Amygdala (tissue), 56 donors: ENCODE results near the gene PRKCZ.

Experiments used
- DNase-seq, 56 donors: peaks; one replicate each; lab custom pipeline; 2025; lab: John Stamatoyannopoulos, UW

Gene PRKCZ

DNA sequence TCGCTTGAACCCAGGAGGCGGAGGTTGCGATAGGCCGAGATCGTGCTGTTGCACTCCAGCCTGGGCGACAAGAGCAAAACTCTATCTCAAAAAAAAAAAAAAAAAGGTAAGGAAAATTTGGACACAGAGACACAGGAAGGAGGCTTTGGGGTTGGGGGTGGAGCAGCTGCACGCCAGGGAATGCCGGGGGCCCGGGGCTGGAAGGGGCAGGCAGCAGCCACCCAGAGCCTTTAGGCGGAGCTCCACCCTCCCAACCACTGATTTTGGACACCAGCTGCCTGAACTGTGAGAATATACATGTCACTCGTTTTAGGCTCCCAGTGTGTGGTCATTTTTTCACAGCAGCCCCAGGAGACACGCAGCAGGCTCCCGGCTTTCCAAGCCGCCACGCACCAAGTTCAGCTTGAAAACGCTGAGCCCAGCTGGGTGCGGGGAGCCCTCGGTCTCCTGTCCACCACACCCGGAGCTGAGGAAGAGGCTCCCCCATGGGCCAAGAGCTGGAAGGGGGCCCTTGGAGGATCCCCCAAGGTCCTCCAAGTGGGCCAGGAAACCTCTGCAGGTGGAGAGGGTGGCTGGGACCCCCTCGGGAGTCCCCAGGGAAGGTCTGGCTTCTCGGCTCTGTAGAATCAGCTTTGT is 150.2 kb downstream of the PRKCZ start:
- no peak for DNase-seq

GRCh38 chr1:2201062-2201461 is 150.9 kb downstream of the PRKCZ start:
- no peak for DNase-seq

DNA sequence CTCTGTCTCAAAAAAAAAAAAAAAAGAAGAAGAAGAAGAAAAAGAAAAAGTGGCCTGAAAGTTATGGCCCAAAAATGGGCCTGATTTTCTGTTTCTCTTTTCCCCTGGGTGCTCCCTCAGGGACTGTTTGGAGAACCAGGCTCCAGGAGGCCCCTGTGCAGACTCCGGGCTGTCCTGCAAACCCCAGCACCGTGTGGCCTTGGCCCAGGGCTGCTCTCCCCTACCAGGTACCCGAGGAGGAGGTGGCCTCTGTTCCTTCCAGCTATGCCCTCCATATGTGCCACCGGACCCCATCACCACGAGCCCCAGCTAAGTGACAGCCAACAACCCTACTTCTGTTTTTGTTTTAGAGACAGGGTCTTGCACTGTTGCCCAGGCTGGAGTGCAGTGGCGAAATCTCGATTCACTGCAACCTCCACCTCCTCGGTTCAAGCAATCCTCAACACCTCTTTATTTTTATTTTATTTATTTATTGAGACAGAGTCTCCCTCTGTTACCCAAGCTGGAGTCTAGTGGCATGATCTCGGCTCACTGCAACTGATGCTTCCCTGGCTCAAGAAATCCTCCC is 151.9 kb downstream of the PRKCZ start:
- no peak for DNase-seq

- DNase-seq, result no peak
These were observed 152.8 kb downstream of the PRKCZ start for GRCh38 chr1:2202843-2203601.

GRCh38 chr1:2203671-2204414 is 153.6 kb downstream of the PRKCZ start:
- DNase-seq, result no peak

DNA sequence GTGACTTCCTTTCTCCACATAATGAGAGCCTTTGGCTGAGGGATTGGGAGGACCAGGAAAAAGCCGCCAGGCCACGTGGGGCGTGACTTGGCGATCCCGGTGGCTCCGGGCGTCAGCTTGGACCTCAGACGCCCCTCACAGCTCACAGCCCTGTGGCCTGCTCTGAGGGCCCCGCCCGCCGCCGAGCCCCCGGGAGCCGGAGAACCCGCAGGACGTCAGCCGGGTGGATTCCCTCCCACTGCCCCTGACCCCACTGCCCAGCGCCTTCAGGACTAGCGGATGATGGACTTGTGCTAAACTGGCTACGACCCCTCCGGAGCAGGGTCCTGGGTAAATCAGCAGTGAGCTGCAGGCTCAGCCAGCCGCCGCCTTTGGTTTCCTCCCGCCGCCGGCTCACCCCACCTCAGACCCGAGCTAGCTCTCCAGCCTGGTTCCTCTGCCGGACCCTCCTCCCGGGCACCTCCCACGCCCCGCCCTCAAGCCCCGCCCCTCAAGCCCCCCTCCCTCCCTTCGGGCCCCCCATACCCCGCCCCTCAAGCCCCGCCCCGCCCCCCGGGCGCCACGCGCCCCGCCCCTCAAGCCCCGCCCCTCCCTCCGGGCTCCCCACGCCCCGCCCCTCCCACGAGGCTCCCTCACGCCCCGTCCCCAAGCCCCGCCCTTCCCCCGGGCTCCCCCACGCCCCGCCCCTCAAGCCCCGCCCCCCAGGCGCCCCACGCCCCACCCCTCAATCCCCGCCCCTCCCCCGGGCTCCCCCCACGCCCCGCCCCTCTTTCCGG is 154.4 kb downstream of the PRKCZ start:
- peak in 41 of 56 donors; percentile 54 to 95 (median 83) for DNase-seq

DNA sequence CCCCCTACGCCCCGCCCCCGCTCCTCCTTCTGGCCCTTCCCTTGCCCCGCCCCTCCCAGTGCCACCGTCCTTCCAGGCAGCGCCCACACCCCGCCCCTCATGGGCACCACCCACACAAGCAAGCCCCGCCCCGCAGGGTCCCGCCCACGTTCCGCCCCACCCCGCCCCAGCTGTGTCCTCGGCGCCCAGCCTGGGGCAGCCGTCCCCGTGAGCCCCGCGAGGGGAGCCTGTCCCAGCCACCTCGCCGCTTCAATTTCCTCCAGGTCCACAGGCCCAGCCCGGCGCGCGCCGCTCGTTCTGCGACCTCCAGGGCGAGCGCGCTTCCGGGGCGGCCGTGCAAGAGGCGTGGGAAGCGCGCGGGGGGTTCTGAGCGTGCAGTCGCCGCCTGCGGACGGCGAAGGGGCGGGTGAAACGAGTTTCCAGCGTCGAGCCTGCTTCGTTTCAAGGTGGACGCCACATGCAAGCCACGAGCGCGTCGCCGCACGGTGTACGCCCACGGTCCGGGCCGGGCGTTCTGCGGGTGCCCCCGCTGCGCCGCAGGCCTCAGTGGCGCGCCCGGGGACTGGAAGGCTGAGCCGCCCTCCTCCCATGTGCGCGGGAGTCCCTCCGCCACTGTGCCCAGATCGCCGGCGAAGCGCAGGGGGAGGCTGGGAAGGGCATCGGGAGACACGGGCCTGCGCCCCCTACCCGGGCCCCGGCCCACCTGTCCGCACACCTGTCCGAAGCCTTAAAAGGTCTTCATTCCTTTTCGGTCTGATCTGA is 155.2 kb downstream of the PRKCZ start:
- DNase-seq, result peak in 54 of 56 donors; percentile 53 to 98 (median 91)

GRCh38 chr1:2206813-2207487 is 156.7 kb downstream of the PRKCZ start:
- no peak for DNase-seq

DNA sequence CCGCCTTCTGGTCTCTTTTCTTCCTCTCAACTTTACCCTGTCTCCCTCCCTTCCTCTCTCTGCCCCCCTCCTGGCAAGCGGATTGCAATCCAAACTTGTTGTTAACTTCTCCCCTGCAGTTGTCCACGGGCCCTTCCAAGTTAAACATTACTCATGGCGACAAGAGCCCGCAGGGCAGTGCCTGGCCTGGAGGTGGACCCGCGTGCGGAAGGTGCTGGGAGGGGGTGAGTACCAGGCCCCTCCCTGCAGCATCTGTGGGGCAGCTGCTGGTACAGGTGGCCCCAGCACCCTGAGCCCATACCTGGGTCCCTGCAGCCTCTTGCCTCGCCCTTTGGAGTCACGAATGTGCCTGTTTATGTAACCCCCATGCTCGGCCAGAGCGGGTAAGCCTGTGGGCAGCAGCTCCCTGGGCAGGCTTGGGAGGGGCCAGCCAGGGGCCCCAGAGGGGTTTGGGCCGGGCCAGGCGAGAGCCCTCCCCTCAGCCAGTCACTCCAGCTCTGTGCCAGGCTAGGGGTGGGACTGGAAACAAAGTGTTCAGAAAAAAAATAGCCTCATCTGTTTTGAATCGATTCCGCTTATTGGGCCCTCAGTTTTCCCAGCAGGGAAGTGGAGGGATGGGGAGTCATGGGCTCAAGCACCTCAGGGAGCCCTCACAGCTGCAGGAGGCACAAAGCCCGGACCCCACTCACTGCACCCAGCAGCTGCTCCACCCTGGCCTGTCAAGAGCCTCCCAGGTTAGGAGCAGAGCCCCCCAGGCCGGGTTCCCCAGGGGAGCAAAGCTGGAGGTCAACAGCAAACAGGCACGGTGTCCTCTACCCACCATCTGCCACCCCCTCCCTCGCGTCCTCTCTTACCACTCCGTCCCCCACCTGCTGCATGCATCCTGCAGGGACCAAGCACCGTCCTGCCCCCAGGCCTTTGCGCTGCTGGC is 158.4 kb downstream of the PRKCZ start:
- no peak for DNase-seq

DNA sequence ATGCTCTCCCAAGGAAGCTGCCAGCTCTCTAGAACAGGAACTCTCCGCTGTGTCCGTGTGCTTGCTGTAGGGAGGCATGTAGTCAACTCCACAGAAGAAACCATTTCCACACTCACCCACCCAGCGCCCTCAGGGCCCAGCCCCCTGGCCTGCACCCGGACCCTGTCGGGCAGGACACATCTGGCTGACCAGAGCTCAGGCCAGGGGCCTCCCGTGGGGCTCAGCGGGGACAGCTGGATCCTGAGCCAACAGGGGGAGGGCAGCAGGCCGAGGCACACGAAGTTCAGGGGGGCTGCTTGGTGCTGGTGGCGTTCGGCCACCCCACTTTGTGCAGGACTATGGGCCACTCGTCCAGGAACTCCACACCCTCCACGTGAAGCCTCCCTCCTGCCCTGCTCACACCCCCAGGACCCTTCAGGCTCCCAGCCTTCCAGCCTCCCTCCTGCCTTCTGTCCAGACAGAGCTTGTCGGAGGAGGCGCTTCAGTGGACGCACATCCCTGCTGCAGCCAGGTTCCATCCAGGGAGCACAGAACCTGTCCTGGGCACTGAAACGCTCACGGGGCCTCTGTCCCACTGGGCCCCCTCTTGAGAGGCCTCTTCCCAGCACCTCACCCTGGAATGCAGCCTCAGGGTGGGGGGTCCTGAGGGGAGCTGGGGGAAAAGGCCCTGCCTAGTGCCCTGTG is 159.3 kb downstream of the PRKCZ start:
- DNase-seq, result no peak

DNA sequence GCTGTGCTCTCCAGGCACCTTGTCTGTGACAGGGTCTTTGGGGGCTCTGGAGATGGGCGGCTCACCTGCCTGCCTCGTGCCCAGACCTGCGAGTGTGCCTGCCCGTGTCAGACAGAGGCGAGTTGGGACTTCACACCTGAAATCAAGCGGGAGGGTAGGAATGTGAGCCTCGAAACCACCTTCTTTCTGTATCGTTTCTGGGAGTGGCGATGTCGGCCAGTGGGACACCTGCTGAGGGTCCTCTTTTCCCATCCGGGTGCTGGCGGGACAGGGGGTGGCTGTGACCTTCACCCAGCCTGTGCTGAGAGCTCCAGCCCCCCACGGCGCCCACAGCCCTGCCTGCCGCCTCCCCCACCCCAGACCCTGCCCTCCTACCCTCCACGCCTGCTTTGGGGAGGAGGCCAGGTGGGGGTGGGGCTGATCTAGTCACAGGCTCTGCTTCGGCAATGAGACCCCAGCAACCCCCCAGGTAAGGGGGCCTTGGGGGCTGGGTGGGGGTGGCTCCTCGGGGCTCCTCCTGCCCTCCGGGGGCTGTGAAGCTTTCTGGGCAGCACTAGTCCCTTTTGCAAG is 160.0 kb downstream of the PRKCZ start:
- no peak for DNase-seq

DNA sequence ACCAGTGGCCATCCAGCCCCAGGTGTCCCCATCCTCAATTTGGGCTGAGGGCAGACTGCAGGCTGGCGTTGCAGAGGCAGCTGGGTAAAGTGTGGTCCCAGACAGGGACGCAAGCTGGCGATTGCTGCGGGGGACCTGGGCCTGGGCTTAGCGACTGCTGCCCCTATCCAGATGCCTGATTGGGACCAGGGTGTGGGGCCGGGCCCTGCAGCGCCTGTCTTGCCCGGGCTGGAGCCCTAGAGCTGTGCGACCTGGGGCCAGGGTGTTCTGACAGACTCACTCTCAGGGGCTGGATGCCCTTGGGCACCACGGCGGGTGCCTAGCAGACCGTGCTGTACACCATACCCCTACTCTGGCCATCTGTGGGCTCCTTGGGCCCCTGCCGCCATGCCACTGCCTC is 160.6 kb downstream of the PRKCZ start:
- no peak for DNase-seq

DNA sequence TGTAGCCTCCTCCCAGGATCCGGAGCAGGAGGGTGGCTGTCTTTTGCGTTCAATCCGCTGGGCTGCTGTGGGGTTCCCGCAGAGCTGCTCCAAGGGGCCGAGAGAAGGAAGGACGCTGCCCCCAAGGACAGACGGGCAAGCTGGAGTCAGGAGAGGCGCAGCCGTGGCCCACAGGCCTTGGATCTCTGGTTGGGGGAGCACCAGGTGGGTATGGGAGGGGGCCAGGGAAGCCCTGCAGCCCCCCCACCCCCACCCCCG is 162.0 kb downstream of the PRKCZ start:
- DNase-seq, result no peak

- peak in 52 of 56 donors; percentile 29 to 90 (median 73) for DNase-seq
These were observed 162.6 kb downstream of the PRKCZ start for GRCh38 chr1:2212532-2213491.

DNA sequence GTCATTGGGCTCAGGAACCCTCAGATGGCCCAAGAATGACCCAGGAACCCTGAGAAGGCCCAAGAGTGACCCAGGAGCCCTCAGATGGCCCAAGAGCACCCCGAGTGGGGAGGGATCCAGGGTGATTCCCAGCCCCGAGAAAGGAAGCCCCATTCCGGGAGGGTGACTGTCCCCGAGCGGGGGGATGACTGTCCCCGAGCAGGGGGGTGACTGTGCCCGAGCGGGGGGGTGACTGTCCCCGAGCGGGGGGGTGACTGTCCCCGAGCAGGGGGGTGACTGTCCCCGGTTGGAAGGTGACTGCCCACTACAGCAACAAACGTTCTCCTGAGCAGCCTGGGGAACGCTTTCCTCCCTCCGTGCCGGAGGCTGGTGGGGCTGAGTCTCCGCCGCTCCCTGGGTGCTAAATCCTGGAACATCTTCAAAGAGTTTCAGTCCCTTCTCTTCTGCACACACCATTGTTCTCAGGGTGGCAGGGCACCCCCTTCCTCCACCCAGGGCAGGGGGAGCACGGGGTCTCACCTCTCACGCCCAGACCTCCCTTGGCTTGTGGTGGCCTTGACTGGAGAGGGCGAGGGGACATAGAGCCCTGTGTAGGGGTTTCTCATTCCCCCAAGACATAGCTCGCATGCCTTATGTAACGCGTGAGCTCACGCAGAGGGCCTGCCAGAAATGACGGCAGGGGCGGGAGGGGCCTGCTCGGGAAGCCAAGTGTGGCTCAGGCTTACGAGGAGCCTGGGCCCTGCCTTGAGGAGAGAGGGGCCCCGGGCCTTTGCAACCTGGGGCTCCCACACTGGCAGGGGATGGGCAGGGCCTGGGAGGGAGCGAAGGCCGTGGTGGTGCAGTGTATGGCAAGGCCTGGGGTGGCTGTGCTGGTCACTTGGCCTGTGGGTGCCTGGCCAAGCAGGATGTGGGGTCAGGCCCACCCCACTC is 163.6 kb downstream of the PRKCZ start:
- peak in 31 of 56 donors; percentile 14 to 73 (median 49) for DNase-seq
